Fibroblast of the conjunctiva (primary cell): ENCODE data around the gene CCDC149.
"Not testable (repeated sequence)": the region's sequence is repeated elsewhere in the genome, so short reads cannot be mapped to it uniquely, and the experiment has no call there.

Experiments used
- DNase-seq: peaks from one replicate; pipeline ENCODE4 v3.0.0-alpha.2; 2010; ENCODE audit warnings: low read depth

CCDC149 gene

DNA sequence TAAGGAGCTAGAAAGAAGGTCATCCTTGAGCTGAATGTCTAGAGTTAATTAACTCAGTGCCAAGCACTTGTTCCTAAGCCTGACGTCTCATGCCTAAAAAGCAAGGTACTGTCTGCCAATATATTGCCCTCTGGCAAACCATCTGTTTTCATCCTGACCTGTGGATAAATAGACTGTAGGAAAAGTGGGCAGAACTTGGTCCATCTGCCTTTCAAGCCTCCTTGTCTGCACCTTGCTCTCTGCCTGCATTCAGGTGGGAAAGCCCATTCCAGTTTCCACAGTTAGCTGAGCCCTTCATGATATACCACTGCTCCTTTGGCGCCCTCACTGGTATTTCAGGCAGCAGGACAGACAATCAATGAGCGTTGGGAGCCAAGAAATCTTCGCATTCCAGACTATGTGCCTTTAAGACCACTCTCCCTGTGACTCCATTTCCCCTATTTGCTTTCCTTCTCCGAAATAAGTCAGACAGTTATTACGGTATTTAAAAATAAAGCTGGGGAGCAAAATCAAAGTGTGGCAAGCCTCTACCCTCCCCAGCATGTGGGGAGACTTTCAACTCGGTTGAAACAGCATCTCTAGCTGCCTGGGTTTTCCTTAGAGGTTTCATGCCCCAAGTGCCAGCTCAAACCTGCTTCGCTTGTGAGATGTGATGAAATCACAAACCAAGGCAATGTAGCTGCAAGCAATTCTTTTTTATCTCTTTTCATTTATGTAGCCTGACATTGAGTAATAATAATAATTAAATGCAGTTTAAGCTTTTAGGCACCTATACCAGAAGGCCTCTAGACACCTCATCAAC, 2.5 kb upstream of the CCDC149 start:
- no peak for DNase-seq

DNA sequence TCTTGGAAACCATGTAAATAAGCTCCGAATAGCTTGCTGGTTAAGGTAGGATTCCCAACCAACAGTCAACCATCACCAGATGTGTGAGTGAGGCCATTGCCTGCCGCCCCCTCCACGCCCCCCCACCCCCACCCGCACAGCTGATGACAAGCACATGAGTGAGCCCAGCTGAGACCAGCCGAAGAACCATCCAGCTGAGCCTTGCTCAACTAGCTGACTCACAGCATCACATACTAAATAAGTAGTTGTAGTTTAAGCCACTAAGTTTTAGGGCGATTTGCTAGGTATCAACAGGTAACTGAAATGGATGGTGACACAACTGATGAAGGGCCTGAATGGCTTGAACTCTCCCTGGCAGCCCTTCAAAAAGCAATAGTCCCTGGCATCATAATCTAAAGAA, 1.6 kb upstream of the CCDC149 start:
- no peak for DNase-seq

DNA sequence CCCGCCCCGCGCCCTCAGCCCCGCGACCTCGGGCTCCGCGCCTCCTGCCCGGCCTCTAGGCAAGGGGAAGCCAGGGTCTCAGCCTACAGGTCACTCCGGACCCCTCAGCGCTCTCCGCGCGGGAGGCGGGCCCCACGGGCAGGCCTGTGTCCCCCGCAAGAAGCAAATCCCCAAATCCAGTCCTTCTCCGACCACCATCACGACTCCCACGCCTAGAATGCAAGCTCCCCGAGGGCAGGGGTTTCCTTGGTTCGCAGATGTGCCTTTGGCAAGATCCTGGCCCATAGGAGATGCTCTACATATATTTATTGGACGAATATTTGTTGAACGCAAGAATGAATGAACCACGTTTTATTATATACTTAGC, 260 bp upstream of the CCDC149 start:
- no peak for DNase-seq

DNA sequence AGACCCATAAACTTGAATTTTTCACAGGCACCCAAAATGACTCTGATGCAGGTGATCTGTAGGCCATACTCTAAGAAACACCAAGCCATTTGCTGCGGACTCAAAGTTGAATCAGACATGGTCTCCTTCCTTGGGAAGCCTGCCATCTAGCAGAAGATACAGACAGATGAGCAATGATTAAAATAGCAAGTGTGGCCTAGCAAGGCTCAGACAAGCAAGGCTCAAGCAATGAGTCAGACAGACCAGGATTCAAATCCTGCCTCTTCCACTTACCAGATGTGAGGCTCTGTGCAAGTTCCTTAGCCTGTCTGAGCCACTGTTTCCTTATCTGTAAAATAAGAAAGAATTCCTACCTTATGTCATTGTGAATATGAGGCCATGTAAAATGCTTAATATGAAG, 2.3 kb downstream of the CCDC149 start:
- DNase-seq = no peak

DNA sequence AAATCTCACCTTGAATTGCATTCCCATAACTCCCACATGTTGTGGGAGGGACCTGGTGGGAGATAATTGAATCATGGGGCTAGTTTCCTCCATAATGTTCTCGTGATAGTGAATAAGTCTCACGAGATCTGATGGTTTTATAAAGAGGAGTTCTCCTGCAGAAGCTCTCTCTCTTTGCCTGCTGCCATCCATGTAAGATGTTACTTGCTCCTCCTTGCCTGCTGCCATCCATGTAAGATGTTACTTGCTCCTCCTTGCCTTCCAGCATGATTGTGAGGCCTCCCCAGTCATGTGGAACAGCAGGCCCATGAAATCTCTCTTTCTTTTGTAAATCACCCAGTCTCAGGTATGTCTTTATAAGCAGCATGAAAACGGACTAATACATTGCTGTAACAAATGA, 3.2 kb downstream of the CCDC149 start:
- DNase-seq = not testable (repeated sequence)

DNA sequence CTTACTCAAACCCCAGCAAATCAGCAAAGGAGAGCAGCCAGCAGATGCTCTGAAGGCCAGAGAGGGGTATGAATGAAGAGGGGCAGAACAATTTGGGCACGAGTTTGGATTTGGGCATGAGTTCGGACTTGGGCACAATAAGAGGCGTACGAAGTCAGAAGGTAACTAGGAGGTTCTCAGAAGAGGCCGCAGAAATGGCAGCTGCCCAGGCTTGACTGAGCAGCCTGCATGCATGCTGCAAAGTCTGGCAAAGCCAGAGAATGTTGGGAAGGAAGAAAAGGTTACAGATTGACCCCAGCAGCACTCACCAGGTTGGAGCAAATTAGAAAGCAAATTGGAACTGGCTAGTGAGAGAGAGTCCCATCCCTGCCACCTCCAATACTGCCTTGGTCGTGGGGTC, 15.2 kb downstream of the CCDC149 start:
- DNase-seq = no peak

DNA sequence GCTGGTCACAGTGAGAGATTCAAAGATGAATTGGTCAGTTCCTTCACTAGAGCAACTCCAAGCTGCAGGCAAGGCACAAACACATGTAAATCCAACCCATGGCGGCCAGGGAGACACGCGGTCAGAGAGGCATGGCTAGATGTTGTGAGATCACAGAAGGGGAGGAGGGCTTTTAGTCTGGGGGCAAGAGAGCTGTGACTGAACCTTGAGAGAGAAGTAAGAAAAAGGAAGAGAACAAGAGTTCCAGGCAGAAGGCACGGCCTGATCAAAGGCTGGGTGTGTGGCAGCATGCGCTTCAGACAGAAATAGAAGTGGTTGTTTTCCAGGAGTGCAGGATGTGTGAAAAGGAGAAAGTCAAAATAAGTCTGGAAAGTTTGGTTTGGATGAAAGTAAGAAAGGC, 15.9 kb downstream of the CCDC149 start:
- no peak for DNase-seq

DNA sequence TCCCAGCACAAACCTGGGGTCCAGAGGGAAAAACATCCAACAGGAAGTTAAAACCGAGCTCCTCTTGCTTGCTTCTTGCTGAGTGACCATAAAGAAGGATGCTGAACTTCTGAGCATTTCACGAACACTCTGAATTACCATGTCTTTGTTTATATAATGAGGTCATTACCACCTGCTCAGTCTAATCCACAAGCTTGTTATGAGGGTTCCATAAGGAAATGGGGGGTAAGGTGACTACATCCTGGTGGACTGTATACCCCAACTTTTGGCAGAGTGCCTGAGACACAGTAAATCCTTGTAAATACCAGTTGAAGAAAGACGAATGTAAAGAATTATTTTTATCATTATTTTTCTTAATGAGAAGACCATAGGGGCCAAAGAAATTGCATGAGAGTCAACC, 16.8 kb downstream of the CCDC149 start:
- DNase-seq = no peak

DNA sequence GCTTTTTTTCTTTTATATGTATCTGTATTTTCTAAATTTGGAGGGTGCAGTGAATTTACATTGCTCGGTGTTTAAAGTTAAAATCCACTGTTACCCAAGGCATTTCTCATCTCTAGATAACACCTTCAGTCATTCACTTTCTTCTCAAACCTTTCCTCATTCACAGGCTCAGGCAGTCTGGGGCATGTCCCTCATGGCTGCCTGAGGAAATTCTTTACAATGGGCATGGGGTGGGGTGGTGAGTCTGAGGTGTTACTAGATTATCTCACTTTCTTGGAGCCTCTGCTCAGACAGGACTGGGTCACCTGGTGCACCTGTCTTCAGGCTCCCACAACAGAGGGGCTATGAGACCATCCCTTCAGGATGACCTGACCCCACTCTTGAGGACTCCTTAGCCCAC, 17.4 kb downstream of the CCDC149 start:
- DNase-seq = no peak

DNA sequence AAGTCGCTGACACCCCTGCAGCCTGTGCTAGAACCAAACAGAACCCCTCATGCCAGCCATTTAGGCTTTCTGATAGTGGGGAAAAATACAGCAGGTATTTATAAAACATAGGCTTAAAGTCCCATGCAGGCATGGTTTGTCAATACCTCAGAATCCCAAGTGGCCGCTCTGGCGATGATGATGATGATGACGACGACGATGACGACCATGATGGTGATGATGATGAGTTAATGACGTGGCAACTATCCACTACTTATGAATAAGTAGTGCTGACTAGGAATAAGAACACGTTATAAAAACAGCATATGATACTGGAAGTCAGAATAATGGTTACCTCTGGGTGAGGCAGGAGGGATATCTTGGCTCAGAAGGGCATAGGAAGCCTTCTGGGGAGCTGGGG, 18.0 kb downstream of the CCDC149 start:
- no peak for DNase-seq

DNA sequence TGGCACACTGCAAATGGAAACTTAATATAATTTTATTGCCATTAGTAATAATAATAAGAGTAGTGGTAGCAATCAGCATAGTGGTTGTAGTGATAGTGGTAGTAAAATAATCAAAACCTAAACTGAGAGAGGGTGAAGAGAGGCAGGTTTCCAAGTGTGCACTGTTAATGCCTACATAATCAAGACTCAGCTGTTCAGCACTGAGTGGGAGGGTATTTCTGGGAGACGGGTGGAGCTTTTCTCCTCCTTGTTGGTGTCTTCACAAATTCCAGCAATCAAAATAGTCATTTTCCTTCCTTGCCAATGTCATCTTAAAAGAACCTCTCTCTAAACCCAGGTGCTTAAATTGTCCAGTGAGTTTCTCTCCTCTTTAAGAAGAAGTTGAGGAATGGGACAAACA, 18.6 kb downstream of the CCDC149 start:
- no peak for DNase-seq

DNA sequence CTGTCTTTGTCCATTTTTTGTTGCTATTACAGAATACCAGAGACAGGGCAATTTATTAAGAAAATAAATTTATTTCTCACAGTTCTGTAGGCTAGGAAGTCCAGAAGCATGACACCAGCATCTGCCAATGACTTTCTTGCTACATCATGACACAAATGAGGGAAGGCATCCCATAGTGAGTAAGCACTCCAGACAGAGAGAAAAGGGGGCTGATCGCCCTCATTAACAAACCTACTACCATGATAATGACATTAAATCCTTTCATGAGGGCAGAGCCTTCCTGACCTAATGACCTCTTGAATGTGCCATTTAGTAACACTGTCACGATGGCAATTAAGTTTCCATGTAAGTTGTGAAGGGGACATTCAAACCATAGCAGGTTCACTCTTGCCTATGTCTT, 20.1 kb downstream of the CCDC149 start:
- no peak for DNase-seq

DNA sequence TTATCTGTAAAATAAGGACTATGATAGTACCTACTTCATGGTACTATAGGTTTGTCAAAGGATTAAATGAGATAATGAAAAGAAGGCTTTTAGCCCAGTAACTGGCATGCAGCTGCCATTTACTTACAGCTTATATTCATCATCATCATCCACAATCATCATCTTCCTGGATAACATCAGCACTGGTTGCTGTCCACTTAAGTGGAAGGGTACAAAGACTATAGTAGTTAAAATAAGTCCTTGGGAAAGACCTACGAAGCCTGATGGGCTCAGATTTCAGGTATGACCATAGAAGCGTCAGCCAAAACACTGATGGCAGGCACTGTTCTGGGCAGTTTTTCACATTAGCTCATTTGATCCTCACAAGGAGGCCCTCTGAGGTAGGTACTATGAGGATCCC, 20.6 kb downstream of the CCDC149 start:
- no peak for DNase-seq

DNA sequence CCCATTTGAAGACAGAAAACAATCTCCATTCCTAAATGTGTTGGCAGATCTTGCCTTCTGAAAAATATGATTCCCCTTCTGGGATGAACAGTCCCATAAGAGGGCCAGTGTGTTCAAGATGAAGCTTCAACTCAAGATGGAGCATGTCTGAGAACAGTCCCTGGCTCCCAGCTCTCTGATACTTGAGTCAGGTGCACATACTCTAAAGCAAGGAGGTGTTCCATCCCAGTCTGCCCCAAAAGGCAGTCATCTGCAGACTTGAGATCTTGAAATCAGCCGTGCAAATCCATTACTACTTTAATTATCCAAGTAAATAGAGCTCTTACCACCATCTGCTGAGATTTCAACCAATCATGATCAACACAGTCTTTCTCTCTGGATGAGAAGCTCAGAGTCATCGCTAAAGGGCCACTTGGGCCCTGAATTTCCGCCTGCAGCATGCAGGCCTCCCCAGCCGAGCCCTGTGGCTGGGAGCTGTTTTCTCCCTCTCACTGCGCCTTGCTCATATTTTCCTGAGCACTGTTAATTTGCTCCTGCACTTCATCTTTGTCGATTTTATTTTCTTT, 22.2 kb downstream of the CCDC149 start:
- no peak for DNase-seq

DNA sequence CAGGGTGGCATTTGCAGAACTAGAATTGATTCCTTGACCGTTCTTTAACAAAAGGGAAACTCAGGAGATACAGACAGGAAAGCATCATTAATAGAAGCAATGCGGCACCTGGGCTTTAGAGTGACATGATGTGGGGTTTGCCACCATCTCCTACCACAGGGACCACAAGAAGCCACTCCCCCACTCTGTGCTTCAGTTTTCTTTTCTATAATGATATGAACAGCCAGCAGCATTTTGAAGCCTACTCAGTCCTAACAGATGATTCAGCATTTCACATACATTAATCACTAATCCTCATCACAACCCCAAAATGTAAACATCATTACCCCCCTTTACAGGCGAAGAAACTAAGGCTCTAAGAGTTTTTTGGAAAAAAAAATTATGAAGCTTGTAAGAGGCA, 22.9 kb downstream of the CCDC149 start:
- no peak for DNase-seq

DNA sequence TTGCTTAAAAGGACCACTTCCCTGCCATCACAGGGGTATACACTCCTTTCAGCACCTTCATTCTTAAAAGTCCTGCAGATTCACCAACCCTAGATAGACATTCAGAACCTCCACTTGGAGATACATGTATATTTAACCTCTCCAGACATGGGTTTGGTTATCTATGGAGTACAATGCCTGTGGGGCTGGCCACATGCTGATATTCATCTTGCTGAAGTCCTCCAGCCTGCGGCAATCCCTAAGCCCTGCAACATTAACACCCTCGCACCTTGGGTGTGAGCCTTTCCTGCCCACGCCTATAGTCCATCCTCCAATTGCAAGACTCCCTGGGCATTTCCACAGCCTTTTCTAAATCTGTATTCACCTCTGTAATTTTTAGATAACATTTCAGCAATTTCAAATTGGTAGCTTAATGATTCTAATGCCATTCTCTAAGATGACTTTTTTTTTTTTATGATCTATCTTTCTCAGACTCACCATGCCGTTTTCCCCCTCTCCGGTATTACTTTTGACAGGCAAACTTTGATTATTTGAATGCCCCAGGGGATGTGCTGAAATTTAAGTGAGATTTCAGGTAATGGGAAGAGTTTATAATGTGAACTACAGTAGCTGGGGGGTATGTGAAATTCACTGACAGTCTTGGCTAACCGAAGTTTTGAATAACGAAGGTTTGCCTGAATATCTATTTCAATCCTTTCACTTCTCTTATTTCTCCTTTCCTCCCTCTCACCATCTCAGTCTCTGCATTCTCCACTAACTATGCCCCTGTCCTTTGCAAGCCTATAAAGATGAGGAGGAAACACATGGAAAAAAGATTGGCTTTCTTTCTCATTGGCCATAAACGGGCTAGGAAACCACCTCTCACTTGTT, 24.1 kb downstream of the CCDC149 start:
- no peak for DNase-seq

DNA sequence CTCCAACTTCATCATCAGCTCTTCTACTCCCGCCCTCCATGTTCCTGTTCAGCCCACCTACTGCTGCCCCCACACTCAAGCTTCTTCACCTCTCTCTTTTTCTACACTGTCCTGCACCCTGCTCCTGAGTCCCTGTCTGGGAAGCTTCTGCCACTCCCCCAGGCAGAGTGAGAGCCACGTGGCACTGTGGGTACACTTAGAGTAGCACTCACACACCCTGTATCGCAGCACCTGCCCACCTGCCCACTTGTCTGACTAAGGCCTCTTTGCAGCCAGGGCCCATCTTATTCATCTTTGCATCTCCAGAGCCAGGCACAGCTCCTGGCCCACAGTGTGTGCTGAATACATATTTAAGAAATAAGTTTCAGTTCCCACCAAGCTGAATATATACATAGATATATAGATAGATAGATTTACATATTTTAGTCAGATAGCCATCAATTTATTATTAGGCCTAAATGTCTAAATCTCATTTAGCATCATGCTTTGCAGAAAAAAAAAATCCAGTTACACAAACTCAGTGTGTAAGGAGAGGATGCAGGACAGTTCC, 24.9 kb downstream of the CCDC149 start:
- no peak for DNase-seq

DNA sequence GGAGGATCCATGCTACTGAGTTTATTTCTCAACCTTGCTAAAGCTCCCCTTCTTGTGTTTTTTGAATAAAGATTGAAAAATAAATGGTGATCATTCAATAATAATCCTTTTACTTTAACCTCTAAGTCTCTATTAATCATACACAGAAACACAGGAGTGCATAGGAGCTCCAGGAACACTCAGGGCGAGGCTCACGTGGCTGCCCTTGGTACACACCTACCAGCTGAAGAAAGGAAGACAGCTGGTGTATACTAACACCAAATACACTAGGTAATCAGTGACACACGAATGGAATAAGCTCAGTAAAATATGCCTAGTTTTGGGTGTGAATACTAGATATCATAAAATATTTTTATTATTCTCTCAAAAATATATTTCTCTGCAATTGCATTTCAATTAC, 26.2 kb downstream of the CCDC149 start:
- DNase-seq = no peak

DNA sequence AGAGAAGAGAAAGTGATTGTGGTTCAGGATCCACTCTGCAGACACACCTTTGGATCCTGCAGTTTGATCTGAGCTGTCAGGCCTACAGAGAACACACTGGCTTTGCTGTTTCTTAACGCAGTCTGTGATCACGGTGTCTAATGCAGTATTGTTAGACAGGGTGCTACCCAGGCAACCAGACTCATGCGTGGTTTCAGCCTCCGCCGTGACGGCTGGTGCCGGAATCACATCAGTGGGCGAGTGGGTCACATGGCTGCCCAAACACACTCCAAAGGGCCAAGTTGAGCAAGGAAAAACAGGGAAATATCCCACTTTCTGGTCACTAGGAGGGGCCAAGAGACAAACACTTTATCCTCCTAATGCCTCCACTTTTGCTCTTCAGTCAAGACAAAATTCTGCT, 27.5 kb downstream of the CCDC149 start:
- no peak for DNase-seq

DNA sequence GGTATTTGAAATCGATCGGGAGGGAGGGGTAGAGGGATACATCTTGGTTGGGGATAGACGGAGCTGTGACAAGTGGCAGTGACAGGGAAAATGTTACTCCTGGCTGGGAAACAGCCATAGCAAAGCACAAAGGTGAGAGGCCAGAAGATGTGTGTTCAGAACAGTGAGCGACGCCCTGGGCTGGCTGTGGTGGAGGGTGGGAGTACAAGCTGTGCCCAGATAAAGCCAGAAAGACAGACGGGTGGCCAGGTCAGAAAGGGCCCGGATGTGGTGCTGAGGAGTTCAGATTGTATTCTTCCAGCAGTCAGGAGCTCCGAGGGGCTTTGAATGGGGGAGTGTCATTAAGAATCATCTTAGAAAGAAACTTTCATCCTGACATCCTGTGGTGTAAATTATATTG, 27.9 kb downstream of the CCDC149 start:
- no peak for DNase-seq

DNA sequence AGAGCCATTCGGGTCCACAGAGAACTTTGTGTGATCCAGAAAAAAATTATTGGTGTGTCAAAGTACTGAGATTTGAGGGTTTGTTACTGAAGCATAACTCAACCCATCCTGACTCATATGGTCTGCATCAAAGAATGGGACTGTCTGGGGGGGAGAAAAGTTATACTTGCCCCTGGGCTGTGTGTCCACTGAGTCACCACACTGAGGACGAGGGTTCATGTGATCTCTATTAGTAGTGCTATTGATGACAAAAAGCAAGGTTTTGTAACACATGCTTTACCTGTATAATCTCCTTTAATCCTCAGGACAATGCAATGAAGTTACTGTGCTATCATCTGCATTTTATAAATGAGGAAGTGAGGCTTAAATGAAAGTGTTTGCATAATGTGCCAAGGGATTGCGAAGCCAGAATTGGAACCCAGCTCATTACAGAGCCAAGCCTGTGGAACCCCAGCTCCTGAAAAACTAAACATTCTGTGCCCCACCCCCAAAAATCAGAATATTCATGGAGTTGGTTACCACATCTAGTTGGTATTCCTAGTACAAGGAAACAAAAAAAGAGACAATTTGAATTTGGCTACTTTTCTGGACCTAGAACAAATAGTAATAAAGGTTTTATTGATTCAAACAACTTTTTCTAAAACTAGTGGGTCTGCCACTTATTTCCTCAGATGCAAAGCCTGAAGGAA, 31.2 kb downstream of the CCDC149 start:
- no peak for DNase-seq

DNA sequence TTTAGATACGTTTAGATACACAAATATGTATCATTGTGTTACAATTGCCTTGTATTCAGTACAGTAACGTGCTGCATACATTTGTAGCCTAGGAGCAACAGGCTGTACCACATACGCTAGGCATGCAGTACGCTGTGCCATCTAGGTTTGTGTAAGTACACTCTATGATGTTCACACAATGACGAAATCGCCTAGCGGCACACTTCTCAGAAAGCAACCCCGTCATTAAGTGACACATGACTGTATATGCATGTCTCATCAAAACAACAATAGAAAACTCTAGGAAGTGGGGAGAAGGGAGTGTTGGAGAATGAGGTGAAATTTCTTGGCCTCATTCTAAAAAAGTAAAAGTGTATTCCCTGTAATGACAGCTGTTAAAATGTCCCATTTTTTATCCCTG, 32.7 kb downstream of the CCDC149 start:
- DNase-seq = no peak
